Neuronal stem cell (in vitro differentiated cells): Measurements from ENCODE around the gene CDC25B.
A peak's percentile ranks its signal among the peaks of the same experiment; 100 is the strongest.

ENCODE experiments used
- DNase-seq: peaks from one replicate; pipeline ENCODE4 v3.0.0-alpha.2; 2013; ENCODE audit warnings: low spot score
- H2AFZ ChIP-seq: one replicate; pipeline ENCODE4 v1.6.1; 2013; ENCODE audit warnings: mild to moderate bottlenecking, low read length, inconsistent platforms
- H2AK5ac ChIP-seq: 2 replicates; pipeline ENCODE4 v1.6.1; 2013; ENCODE audit warnings: low read depth, mild to moderate bottlenecking, inconsistent platforms, low read length, moderate library complexity, mixed read lengths
- H2BK120ac ChIP-seq: 2 replicates; pipeline ENCODE4 v1.6.1; 2013; ENCODE audit warnings: low read depth, mild to moderate bottlenecking, inconsistent platforms, low read length, moderate library complexity, mixed read lengths
- H2BK12ac ChIP-seq: one replicate; pipeline ENCODE4 v1.6.1; 2013; ENCODE audit warnings: low read length, inconsistent platforms
- H2BK15ac ChIP-seq: 2 replicates; pipeline ENCODE4 v1.6.1; 2013; ENCODE audit warnings: mild to moderate bottlenecking, low read length, inconsistent platforms, mixed read lengths
- H2BK5ac ChIP-seq: one replicate; pipeline ENCODE4 v1.6.1; 2013; ENCODE audit warnings: inconsistent platforms, mild to moderate bottlenecking, low read length, moderate library complexity
- H3K14ac ChIP-seq: one replicate; pipeline ENCODE4 v1.6.1; 2013; ENCODE audit warnings: low read length, inconsistent platforms
- H3K18ac ChIP-seq: 2 replicates; pipeline ENCODE4 v1.6.1; 2013; ENCODE audit warnings: low read length, inconsistent platforms
- H3K23ac ChIP-seq: 2 replicates; pipeline ENCODE4 v1.6.1; 2013; ENCODE audit warnings: low read depth, mild to moderate bottlenecking, mixed read lengths, low read length, inconsistent platforms; ENCODE audit not compliant: poor library complexity
- H3K27ac ChIP-seq: replicated peaks from 3 replicates; pipeline ENCODE4 v1.5.1; 2013; ENCODE audit warnings: low read length, inconsistent platforms
- H3K27me3 ChIP-seq, 3 experiments: 2 replicates each; pipeline ENCODE4 v1.6.1; 2013; ENCODE audit warnings: low read length in 3 of 3, mild to moderate bottlenecking in 2 of 3, inconsistent platforms in 1 of 3, low read depth in 1 of 3, mixed read lengths in 1 of 3, moderate library complexity in 1 of 3; ENCODE audit not compliant: control insufficient read depth in 3 of 3, insufficient read depth in 3 of 3
- H3K36me3 ChIP-seq, 2 donors: replicated peaks in 1 of 2; 2 replicates each; pipeline ENCODE4 v1.6.1; 2013; ENCODE audit warnings: low read length in 2 of 2; ENCODE audit not compliant: control insufficient read depth in 2 of 2, insufficient read depth in 2 of 2
- H3K4ac ChIP-seq: 2 replicates; pipeline ENCODE4 v1.6.1; 2013; ENCODE audit warnings: inconsistent platforms, mild to moderate bottlenecking, low read length, moderate library complexity
- H3K4me1 ChIP-seq, 2 donors: 1 replicate in 1 of 2; 2 replicates in 1 of 2; pipeline ENCODE4 v1.6.1; 2013; ENCODE audit warnings: low read length in 2 of 2, low read depth in 1 of 2; ENCODE audit not compliant: control insufficient read depth in 2 of 2, insufficient read depth in 1 of 2
- H3K4me2 ChIP-seq: one replicate; pipeline ENCODE4 v1.6.1; 2013; ENCODE audit warnings: mild to moderate bottlenecking, low read length, inconsistent platforms; ENCODE audit not compliant: insufficient read depth, poor library complexity, severe bottlenecking
- H3K4me3 ChIP-seq, 2 donors: 2 replicates each; pipeline ENCODE4 v1.5.1; 2013; ENCODE audit warnings: low read length in 2 of 2, mild to moderate bottlenecking in 2 of 2, inconsistent platforms in 1 of 2, moderate library complexity in 1 of 2
- H3K79me1 ChIP-seq: one replicate; pipeline ENCODE4 v1.6.1; 2013; ENCODE audit warnings: low read depth, mild to moderate bottlenecking, inconsistent platforms, low read length, moderate library complexity
- H3K9ac ChIP-seq: one replicate; pipeline ENCODE4 v1.6.1; 2013; ENCODE audit warnings: mild to moderate bottlenecking, low read depth, low read length, inconsistent platforms; ENCODE audit not compliant: poor library complexity
- H3K9me3 ChIP-seq, 2 donors: replicated peaks in 1 of 2; 2 replicates each; pipeline versions ENCODE3 to v1.6.1; 2013; ENCODE audit warnings: low read length in 2 of 2, mild to moderate bottlenecking in 2 of 2, inconsistent platforms in 1 of 2, low read depth in 1 of 2, mixed read lengths in 1 of 2, moderate library complexity in 1 of 2; ENCODE audit not compliant: control insufficient read depth in 2 of 2, insufficient read depth in 1 of 2
- H4K8ac ChIP-seq: one replicate; pipeline ENCODE4 v1.6.1; 2013; ENCODE audit warnings: low read depth, mild to moderate bottlenecking, inconsistent platforms, low read length, moderate library complexity
- H4K91ac ChIP-seq: one replicate; pipeline ENCODE4 v1.6.1; 2013; ENCODE audit warnings: low read length, low read depth, mild to moderate bottlenecking, inconsistent platforms; ENCODE audit not compliant: poor library complexity
- WGBS, 2 donors: extraction: QIAGEN DNeasy Blood & Tissue Kit; methylation state at CpG; one replicate each; pipeline ENCODE4 v1.1.7; 2013; ENCODE audit warnings: missing lambda C conversion rate in 2 of 2, mixed read lengths in 1 of 2; ENCODE audit not compliant: insufficient read length in 2 of 2, insufficient replicate concordance in 1 of 2; ENCODE audit errors: extremely low coverage in 2 of 2; 5-methylcytosine and 5-hydroxymethylcytosine counted together

Gene CDC25B

GRCh38 chr20:3758566-3758965 lies 37.5 kb upstream of the CDC25B start:
- peak overlapping the region; percentile 27 for H2BK15ac ChIP-seq

DNA sequence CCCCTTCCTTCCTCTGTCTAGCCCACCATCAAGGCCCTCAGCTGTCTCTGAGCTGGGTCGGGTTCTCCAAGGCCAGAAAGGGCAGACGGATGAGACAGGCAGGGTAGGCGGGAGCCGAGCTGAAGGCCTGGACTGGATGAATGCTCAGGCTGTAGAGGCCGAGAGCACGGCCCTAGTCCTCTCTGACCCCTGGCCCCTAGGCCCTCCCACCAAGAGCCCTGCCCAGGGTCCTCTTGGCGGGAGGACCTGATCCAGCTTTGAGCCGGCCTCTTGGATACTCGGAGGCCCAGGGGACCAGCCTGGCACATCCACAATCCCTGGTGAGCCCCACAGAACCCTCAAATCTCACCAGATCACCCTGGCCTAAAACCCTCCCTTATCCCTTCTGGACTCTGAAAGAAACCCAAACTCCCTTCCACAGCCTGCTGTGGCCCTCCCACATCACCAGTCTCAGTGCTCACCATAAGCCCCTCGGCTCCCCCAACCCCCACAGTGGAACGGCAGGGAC lies 36.7 kb upstream of the CDC25B start:
- Histone ChIP-seq H3K18ac (peak overlapping the region; percentile 70), H3K4me1 (peaks cover 0 to 18% of the 10 kb centered on the region in 2 donors), H3K9ac (no peak overlapping the region), H2BK120ac (no peak overlapping the region), H2AFZ (no peak overlapping the region), H3K27me3 (no peaks in the 10 kb centered on the region), H3K27ac (no peak overlapping the region), H3K4me2 (no peak overlapping the region), H3K79me1 (peaks cover 11% of the 10 kb centered on the region), H3K4me3 (no peak overlapping the region), H2BK5ac (peak overlapping the region; percentile 6), H4K91ac (no peak overlapping the region), H3K36me3 (peaks cover 6 to 44% of the 10 kb centered on the region in 2 donors), H4K8ac (no peak overlapping the region), H2BK12ac (no peak overlapping the region), H3K9me3 (no peaks in the 10 kb centered on the region), H3K14ac (peak overlapping the region; percentile 14), H2BK15ac (no peak overlapping the region), H3K23ac (no peak overlapping the region), H2AK5ac (peak overlapping the region; percentile 77), H3K4ac (no peak overlapping the region)
- WGBS, 2 donors = no CpG with 5 or more reads among the region's 11 CpGs
- DNase-seq = no peak

More at GRCh38 chr20:3758566-3758965, 37.5 kb upstream of the CDC25B start:
- Histone ChIP-seq H3K9me3 (no peaks in the 10 kb centered on the region), H3K27me3 (no peaks in the 10 kb centered on the region), H3K79me1 (peaks cover 5% of the 10 kb centered on the region), H2BK12ac (no peak overlapping the region), H4K8ac (no peak overlapping the region), H3K27ac (no peak overlapping the region), H2AK5ac (peak overlapping the region; percentile 65), H3K4me3 (no peak overlapping the region), H3K23ac (no peak overlapping the region), H3K4me1 (peaks cover 0 to 18% of the 10 kb centered on the region in 2 donors), H4K91ac (no peak overlapping the region), H2BK120ac (no peak overlapping the region), H3K4ac (no peak overlapping the region), H3K18ac (peak overlapping the region; percentile 45), H3K9ac (no peak overlapping the region), H3K14ac (no peak overlapping the region), H3K36me3 (peaks cover 6 to 44% of the 10 kb centered on the region in 2 donors), H3K4me2 (no peak overlapping the region), H2BK5ac (peak overlapping the region; percentile 6), H2AFZ (no peak overlapping the region)
- WGBS, 2 donors = no CpG with 5 or more reads among the region's 11 CpGs
- no peak for DNase-seq

DNA sequence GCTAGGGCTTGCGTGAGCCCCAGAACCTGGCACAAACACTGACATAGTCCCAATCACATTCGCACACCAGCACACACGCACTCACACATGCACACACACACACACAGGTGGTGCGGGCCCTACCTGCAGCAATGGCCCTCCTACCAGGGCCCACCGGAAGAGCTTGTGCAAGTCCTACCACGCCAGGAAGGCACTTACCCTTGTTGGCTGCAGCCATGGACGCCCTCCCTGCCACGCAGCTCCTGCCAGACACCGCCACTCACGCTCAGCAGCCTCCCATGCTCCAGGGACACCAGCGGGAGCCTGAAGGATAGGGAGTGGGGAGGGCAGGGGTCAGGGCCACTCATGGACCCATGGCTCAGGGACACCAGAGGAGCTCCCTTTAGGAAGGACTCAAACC lies 36.2 kb upstream of the CDC25B start:
- Histone ChIP-seq H3K27ac (no peak overlapping the region), H2BK5ac (no peak overlapping the region), H2BK120ac (no peak overlapping the region), H3K4me1 (peaks cover 0 to 18% of the 10 kb centered on the region in 2 donors), H3K23ac (peak overlapping the region; percentile 92), H4K91ac (no peak overlapping the region), H3K14ac (peak overlapping the region; percentile 14), H3K79me1 (peaks cover 13% of the 10 kb centered on the region), H3K4ac (no peak overlapping the region), H3K9me3 (no peaks in the 10 kb centered on the region), H3K9ac (peak overlapping the region; percentile 38), H2AFZ (no peak overlapping the region), H3K36me3 (peaks cover 6 to 42% of the 10 kb centered on the region in 2 donors), H2AK5ac (peak overlapping the region; percentile 77), H3K4me2 (no peak overlapping the region), H2BK15ac (peak overlapping the region; percentile 54), H4K8ac (no peak overlapping the region), H3K27me3 (no peaks in the 10 kb centered on the region), H3K4me3 (no peak overlapping the region), H3K18ac (peak overlapping the region; percentile 70), H2BK12ac (no peak overlapping the region)
- WGBS, 2 donors = no CpG with 5 or more reads among the region's 11 CpGs
- no peak for DNase-seq

GRCh38 chr20:3760655-3761348 lies 35.3 kb upstream of the CDC25B start:
- no peak overlapping the region for H3K4ac ChIP-seq
- H3K9ac ChIP-seq = no peak overlapping the region
- H3K23ac ChIP-seq = no peak overlapping the region
- no peak overlapping the region for H2BK15ac ChIP-seq
- H3K4me1 ChIP-seq = peaks cover 5 to 18% of the 10 kb centered on the region in 2 donors
- no peak overlapping the region for H3K4me3 ChIP-seq
- no peak for DNase-seq
- H2BK5ac ChIP-seq = no peak overlapping the region
- no peak overlapping the region for H2BK120ac ChIP-seq
- no peak overlapping the region for H3K14ac ChIP-seq
- no peak overlapping the region for H4K91ac ChIP-seq
- H2AFZ ChIP-seq = no peak overlapping the region
- no peaks in the 10 kb centered on the region for H3K9me3 ChIP-seq
- peaks cover 20% of the 10 kb centered on the region for H3K79me1 ChIP-seq
- H3K4me2 ChIP-seq = no peak overlapping the region
- no peak overlapping the region for H3K18ac ChIP-seq
- WGBS, 2 donors = no CpG with 5 or more reads among the region's 10 CpGs
- no peaks in the 10 kb centered on the region for H3K27me3 ChIP-seq
- no peak overlapping the region for H2AK5ac ChIP-seq
- H4K8ac ChIP-seq = no peak overlapping the region
- peaks cover 6 to 33% of the 10 kb centered on the region in 2 donors for H3K36me3 ChIP-seq
- H3K27ac ChIP-seq = peak overlapping the region; percentile 51
- H2BK12ac ChIP-seq = no peak overlapping the region
